GM12892 (cell line): Measurements from ENCODE around the gene SUCLG1.

Source experiments
- POLR2A ChIP-seq: IDR thresholded peaks from 2 replicates; pipeline ENCODE4 v1.6.1; 2011; ENCODE audit warnings: low read depth, low read length, control low read depth
- POLR2AphosphoS5 ChIP-seq: IDR thresholded peaks from 2 replicates; pipeline ENCODE4 v1.6.1; 2011; ENCODE audit warnings: low read depth, low read length, control low read depth
- TAF1 ChIP-seq: IDR thresholded peaks from 2 replicates; pipeline ENCODE4 v1.6.1; 2011; ENCODE audit warnings: low read depth, mild to moderate bottlenecking, control low read depth, low read length, borderline replicate concordance

DNA sequence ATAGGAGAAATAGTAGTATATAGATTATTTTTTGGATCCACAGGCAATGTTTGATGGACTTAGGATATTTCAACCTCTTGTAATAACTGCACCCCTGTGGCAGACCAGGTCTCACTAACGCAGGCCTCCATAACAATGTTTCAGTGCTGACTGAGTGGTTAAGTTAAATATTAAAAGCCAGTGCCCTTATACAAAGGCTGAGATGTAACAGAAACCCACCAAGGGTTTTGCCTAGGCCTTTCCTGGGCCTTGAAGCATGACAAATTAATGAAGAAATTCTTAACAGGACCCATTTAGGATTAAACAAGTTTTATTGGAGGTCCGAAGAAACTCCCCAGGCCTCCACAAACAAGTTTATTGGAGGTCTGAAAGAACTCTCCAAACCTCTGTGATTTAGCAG, 1.6 kb upstream of the SUCLG1 start:
- TF ChIP-seq POLR2A (no peak), TAF1 (no peak), POLR2AphosphoS5 (no peak)
